Esophagus squamous epithelium (tissue), 4 donors: ENCODE data around the gene LEF1.

Source experiments
- POLR2A ChIP-seq, 4 donors: fragments of 450-650 bp; IDR thresholded peaks; one replicate each; pipeline ENCODE4 v1.6.1; 2017; ENCODE audit warnings: antibody characterized with exemption in 4 of 4, mild to moderate bottlenecking in 4 of 4, moderate library complexity in 3 of 4
- TF ChIP-seq, protein P1 (sequence below), 6 experiments: fragments of 450-650 bp in 4 of 6; fragments of 200-600 bp in 2 of 6; sonication (generic) in 2 of 6; IDR thresholded peaks; one replicate each; pipeline ENCODE4 v1.5.1; 2016 to 2019; ENCODE audit warnings: antibody characterized with exemption in 6 of 6, mild to moderate bottlenecking in 4 of 6, moderate library complexity in 4 of 6

- TF ChIP-seq POLR2A (IDR thresholded peaks at IDR 0.05), result no peak
- TF ChIP-seq, protein P1, sequence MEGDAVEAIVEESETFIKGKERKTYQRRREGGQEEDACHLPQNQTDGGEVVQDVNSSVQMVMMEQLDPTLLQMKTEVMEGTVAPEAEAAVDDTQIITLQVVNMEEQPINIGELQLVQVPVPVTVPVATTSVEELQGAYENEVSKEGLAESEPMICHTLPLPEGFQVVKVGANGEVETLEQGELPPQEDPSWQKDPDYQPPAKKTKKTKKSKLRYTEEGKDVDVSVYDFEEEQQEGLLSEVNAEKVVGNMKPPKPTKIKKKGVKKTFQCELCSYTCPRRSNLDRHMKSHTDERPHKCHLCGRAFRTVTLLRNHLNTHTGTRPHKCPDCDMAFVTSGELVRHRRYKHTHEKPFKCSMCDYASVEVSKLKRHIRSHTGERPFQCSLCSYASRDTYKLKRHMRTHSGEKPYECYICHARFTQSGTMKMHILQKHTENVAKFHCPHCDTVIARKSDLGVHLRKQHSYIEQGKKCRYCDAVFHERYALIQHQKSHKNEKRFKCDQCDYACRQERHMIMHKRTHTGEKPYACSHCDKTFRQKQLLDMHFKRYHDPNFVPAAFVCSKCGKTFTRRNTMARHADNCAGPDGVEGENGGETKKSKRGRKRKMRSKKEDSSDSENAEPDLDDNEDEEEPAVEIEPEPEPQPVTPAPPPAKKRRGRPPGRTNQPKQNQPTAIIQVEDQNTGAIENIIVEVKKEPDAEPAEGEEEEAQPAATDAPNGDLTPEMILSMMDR (IDR thresholded peaks at IDR 0.05), result no peak
These were observed 65.5 kb downstream of the LEF1 start for GRCh38 chr4:108103099-108103862.
